HG02943 (cell line): ENCODE measurements around the gene TUBA3E.
"Not testable (repeated sequence)": the region's sequence is repeated elsewhere in the genome, so short reads cannot be mapped to it uniquely, and the experiment has no call there.

ENCODE experiments used
- ATAC-seq: cut with Tn5 transposase; IDR thresholded peaks from one replicate; pipeline ENCODE4 v1.9.1; 2021; ENCODE audit warnings: mild to moderate bottlenecking, low read depth, moderate library complexity; ENCODE audit not compliant: unreplicated experiment

Gene TUBA3E

DNA sequence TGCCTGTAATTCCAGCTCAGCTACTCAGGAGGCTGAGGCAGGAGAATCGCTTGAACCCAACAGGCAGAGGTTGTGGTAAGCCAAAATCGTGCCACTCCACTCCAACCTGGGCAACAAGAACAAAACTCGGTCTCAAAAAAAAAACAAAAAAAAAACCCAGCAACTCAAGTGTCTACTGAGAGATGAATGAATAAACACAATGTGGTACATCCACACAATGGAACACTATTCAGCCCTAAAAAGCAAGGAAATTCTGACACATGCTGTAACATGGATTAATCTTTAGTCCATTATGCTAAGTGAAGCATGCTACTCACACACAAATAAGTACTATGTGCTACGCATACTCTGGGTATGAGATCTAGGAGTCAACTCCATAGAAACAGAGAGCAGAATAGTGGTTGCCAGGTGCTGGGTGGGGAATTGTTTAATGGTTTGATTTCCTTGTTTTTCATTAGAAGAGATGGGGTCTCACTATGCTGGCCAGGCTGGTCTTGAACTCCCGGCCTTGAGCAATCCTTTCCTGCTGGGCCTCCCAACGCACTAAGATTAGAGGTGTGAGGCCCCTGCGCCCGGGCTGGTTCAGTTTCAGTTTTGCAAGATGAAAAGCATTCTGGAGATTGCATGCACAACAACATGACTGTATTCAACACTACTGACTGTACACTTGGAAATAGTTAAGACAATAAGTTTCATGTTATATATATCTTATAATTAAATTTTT, 32.8 kb downstream of the TUBA3E start:
- ATAC-seq = no peak

DNA sequence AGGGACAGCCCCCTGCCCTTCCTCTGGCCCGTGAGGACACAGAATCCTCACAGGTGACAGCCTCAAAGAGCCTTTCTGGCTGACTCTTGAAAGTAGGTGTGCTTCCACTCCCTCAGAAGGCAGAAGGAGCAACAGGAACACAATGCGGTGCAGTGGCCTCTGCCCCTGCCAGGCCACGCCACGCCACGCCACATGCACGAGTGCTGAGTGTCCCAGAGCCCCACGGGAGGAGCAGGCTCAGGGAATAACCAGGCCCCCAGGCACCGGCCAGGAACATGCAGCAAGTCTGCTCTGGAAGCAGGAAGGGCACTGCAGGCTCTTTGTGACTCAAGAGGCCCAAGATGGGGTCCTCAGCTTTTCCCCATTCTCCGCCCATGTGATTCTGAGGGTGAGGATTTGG, 35.3 kb downstream of the TUBA3E start:
- no peak for ATAC-seq

DNA sequence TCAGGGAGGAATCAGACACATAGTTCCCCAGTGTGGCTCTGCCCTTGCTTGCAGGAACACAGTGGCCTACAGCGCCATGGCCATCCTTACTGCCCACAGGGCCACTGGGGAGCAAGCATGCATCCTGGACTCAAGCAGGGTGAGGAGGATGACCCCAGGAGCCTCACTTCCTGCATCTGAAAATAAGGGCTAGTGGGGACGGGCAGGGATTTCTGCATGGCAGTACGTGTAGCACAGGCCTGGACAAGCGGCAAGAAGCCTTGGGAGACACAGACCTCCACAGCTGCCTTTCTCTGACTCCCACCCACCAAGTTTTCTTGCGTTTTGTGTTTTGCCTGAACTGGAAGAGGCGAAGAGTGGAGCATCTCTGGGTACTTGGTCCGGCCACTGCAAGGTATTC, 35.8 kb downstream of the TUBA3E start:
- ATAC-seq = not testable (repeated sequence)

DNA sequence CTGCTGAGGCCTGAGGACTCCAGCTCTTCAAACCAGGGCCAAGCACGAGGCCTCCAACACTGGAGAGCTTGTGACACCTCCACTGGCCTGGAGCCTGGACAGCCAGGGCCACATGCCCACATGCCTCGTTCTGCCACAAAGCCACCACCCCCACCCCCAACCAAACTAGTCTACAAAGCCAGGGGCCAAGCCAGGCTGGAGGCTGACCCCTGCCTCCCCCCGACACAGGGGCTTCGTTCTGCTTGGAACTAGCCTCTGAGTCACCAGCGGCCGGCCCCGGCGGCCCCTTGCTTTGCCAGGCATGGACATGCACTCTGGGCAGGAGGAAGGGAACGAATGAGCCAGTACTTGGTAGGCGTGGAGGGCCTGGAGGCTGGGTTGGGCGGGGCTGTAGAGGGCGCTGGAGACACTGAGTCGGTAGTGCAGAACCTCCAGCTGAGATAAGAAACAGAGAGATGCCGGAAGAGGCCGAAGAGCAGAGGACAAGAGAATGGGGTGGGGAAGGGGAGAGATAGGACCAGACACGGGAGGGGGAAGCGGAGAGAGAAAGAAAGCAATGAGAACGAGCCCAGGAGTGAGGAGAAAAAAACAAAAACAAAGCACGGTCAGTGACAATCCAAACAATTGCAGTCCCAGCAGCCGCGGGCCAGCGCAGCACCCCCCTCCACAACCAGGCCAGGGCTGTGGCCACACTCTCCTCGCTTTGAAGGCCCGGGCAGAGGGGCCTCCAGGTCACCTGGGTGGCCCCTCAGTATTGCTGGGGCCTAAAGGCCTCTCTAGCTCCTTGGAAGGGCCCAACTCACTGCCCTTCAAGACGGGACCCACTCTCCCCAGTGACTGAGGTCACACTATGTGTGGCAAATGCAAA, 37.2 kb downstream of the TUBA3E start:
- ATAC-seq = not testable (repeated sequence)

DNA sequence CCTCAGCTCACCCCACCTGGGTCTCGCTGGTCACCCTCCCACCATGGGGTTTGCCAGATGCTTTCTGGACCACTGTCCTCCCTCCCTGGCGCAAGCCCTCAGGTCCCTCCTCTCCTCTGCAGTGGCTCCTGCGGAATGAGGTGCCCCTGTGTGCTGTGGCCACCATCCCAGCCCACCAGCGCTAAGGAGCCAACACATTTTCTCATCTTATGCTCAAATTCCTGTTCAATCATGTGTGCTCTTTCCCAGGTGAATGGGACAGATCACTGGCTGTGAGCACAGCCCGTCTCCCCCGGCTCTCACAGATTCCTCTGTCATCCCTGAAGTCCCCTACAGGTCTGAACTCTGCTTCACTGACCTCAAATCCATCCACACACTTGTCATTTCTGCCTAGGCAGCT, 38.1 kb downstream of the TUBA3E start:
- no peak for ATAC-seq

DNA sequence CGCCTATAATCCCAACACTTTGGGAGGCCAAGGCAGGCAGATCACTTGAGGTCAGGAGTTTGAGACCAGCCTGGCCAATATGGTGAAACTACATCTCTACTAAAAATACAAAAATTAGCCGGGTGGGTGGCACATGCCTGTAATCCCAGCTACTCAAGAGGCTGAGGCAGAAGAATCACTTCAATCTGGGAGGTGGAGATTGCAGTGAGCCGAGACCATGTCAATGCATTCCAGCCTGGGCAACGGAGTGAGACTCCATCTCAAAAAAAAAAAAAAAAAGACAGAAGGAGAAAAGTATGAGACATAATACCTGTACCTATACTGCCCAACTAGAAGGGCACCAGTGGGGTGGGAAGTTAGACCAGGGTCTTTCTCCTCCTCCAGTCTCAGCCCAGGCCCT, 38.9 kb downstream of the TUBA3E start:
- ATAC-seq = not testable (repeated sequence)

DNA sequence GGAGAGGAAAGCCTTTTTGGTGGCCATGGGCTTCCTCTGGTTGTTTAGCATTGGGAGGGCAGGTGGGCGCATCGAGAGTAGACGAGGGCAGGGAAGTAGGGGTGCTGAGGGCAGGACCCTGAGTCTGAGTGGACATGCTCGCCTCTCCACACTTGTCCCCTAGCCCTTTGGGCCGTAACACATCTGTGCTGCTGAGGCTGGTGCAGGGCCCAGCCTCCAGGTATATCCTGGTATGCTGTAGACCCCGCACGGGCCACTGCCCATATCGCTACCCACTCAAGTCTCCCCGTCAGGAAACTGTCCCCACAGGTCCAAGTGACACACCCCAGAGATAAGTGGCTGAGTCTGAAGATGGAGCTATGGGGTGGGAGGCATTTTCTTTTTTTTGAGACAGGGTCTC, 39.6 kb downstream of the TUBA3E start:
- ATAC-seq = no peak

DNA sequence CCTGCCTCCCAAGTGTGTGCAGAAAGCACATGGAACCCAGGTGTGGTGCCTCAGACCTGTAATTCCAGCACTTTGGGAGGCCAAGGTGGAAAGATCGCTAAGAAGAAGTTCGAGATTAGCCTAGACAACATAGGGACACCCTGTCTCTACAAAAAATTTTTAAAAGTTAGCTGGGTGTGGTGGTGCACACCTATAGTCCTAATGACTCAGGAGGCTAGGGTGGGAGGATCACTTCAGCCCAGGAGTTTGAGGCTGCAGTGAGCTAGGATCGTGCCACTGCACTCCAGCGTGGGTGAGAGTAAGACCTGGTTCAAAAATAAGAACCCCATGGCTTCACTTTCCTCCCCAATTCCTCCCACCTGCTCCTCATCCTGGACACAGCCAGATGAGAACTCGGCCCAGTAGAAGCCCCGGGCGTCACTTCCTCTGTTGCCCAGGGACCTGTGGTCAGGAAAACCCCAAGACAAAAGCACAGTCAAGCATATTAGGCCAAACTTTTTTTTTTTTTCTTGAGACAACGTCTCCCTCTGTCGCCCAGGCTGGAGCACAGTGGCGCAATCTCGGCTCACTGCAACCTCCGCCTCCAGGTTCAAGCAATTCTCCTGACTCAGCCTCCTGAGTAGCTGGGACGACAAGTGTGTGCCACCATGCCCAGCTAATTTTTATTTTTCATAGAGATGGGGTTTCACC, 40.3 kb downstream of the TUBA3E start:
- ATAC-seq = peak; percentile 80

DNA sequence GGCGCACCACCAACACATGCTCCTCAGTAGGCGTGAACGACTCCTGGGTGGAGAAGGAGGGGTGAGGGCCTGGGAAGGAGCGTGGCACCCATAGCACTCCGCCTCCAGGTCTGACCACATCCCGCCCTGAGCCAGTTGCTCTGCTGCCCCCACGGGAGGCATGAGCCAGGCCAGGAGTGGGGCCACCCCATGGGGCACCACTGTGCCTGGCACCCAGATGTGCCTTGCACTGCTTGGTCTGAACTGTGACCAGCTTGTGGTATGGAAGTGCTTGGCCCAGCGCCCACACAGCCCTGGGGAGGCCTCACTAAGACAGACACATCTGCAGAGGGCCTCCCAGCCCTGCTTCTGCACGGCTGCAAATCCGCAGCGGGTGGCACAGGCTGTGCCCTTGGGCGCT, 40.9 kb downstream of the TUBA3E start:
- peak; percentile 46 for ATAC-seq

DNA sequence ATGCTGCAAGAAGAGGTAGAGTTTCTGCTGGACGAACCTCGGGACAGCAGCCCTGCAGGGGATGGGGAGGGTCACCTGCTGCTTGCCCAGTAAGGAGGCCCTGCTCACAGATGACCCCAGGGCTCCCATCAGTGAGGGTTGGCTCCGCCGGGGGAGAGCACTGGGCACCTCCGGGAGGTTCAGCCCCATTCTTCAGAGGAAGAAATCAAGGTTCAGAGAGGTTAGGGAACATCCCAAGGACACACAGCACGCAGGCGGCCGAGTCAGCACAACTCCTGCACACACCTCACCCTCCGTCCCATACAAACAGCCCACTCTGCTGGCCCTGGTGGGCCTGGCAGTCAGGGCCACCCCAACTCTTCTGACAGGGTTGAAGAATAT, 41.6 kb downstream of the TUBA3E start:
- ATAC-seq = no peak

DNA sequence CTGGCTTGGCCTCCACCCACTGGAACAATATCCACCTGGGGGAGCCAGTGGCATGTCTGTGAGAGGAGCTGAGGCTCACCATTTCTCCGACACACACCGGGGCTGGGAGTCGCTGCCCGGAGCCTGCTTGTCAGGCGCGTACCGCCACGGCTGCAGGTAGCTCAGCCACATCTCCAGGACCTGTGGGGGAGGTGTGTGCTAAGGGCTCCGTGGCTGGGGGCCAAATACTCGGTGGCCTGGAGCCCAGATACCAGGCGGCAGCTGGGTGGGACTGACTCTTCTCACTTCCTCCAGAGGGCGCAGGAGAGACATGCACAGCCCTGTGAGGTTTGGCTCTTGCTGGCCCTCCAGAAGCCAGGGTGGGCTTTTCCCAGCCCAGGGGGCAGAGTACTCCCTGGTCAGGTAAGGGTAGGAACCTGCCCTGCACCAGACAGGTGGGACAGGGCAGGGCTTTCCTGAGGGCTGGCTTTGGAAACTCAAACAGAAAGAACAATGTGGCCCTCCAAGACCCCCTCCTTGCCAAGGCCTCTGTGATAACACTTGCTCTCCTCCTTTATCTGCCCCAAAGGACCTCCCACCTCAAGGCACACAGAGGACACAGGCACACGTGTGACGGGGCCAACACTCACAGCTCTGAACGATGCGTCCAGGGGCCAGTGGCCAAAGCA, 42.1 kb downstream of the TUBA3E start:
- ATAC-seq = not testable (repeated sequence)

DNA sequence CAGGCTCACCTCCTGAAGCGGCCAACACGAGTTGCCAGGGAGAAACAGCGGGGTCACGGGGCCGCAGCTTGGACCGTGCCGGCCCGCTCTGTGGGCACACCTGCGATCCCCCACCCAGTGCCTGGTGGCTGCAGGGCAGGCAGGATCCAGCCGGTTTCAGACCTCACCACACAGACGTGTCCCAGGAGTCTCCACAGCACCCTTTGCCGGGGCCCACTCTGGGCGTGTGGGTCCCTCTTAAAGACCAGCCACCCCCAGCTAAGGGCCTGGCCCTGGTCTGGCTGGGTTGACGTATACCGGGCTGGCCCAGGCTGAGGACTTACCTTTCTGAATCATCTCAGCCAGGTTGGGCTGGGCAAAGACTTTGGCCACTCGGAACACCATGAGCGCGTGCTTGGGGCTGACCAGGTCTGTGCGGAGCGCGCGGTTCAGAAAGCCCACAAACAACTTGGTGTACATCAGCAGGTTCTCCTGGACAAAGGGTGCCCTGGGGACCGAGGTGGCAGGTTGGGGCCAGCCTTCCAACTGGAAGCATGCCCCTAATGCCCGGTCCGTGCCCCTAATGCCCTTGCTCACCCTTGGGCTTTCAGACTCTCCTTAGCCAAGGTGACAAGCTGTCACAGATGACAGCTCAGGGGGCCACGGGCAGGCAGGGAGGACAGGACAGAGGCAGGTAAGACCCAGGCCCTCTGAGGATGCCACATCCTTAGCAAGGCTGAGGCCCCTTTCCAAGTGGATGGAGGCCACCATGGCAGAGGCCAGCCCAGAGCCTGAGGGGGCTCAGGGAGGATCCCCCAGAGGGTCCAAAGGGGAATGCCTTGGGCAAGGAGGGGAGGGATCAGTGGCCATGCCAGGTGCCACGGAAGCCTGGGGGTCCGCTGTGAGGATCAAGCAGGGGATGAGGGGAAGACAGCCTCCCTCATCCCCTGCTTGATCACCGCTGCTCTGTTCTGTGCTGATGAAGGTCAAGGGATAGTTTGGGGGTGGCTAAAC, 43.2 kb downstream of the TUBA3E start:
- no peak for ATAC-seq

DNA sequence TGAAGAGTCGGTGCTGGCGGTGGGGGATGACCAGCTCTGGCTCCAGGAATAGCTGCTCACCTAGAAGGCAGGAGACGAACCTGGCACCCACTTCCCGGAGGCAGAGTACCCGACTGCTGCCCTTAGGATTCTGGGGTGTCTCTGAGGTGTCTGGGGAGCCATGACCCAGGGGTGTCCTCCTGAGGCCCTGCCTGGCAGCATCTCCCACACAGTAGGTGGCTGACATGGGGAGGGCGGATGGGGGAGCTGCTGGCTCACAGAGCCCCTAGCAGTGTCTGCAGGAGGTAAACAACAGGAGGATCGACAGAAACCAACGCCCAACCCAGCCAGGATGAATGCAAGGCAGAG, 43.8 kb downstream of the TUBA3E start:
- ATAC-seq = not testable (repeated sequence)

DNA sequence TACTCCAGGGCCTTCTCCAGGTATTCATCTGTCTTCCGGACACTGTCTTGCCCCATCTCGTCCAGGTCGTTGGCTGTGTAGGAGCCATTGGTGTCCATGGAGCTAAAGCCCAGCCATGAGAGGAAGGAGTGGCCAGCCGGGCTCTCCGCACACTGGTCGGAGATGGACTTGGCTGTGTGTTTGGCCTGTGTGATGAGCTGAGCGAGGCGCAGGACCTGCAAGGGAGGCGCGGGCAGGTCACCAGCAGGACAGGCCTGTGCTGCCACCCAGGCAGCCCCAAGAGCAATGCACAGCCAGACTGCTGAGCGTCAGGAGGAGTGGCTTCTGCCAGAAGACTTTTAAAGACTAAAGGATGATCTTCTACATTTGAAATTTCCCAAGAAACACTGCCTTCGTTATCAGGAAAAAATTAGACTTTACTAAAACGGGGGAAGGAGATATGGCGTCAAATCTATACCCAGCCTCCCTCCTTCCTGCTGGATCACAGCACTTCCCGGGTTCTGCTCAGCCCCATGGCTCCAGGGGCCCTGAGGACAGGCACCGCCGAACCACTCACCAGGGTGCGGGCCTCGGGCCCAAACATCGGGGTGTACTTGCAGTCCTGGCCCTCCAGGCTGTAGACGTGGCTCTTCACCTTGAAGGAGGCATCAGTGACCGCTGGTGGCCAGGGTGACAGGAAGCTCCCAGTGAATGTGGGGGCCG, 44.4 kb downstream of the TUBA3E start:
- ATAC-seq = not testable (repeated sequence)

DNA sequence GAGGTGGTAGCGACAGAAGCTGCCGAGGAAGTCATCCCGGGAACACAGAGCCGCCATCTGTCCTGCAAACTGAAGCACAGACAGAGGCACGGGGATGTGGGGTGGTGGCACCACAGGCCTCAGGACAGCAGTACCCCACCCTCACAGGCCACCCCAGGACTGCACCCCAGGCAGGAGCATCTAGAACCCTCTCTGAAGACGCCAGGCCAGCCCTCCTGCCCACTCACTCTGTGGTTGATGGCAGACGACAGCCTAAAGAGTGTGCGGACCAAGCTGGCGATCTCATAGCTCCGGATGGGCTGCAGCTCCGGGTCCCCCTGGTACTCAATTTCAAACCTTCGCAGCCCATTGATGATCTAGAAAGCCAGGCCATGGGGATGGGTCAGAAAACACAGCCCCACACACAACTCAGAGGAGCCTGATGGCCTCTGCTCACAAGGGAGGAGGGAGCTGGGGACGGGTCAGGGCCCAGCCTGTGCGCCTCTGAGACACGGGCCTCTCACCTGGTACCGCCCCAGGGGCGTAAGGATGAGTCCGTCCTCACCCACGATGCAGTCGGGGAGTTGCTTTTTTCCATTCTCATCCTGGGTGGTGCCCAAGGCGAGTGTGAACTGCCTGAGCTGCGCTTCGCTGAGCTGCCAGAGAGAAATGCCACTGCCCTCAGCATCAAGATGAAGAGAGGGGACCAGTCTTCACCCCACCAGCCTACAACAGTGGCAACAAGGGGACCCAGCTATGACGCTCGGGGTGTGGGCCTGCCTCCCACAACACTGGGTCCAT, 45.2 kb downstream of the TUBA3E start:
- no peak for ATAC-seq

DNA sequence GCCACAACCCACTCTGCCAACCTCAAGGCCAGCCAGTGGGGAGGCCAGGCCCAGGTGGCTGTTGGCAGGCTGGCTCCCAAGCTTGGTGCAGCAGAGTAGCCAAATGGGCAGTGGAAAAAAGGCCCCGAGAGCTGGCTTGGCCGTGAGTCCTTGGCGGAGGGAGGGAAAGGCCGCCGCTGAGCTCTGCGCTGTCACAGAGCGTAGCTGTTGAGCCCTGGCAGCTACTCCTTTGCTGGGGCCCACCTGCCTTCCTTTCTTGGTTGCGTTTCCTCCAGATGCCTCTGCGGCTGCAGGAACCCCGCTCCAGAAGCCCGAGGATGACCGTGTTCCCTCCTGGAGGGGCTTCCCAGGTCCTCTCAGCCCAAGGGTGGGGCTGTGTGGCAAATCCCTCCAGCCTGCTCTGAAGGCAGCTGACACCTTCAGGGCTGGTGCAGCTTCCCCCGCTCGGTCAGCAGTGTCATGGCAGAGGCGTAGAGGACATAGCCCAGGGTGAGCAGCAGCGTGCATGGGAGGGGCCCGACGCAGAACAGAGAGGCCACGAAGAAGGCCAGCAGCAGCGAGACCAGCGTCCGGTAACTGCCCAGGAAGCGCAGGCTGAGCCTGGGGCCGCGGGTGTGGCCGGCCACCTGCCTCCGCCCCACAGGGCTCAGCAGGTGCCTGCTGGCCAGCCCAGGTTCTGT, 46.0 kb downstream of the TUBA3E start:
- not testable (repeated sequence) for ATAC-seq

DNA sequence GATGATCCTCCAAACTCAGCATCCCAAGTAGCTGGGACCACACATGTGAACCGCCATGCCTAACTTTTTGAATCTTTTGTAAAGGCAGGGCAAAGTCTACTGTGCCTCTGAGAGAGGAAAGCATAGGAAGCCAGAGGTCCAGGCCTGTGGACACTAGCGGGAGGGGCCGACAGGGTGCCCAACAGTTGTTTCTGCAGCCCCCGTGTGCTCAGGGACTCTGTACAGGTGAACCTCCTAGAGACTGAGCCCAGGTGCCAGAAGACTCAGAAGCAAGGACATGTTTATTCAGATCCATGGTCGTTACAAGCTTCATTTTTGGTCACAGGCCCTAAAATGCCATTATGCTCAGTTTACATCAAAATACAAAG, 47.1 kb downstream of the TUBA3E start:
- ATAC-seq = not testable (repeated sequence)
